UCSD-AML1 (cell line): Measurements from ENCODE around the gene GTF2A1.

Experiments used
- DNase-seq: peaks from one replicate; lab custom pipeline; 2025; ENCODE audit not compliant: unreplicated experiment; lab: John Stamatoyannopoulos, UW

GTF2A1 gene

DNA sequence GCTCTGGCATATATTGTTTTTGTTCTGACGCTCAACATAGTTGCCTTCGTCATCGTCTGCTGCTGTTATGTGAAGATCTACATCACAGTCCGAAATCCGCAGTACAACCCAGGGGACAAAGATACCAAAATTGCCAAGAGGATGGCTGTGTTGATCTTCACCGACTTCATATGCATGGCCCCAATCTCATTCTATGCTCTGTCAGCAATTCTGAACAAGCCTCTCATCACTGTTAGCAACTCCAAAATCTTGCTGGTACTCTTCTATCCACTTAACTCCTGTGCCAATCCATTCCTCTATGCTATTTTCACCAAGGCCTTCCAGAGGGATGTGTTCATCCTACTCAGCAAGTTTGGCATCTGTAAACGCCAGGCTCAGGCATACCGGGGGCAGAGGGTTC is 77.0 kb downstream of the GTF2A1 start:
- DNase-seq = no peak

DNA sequence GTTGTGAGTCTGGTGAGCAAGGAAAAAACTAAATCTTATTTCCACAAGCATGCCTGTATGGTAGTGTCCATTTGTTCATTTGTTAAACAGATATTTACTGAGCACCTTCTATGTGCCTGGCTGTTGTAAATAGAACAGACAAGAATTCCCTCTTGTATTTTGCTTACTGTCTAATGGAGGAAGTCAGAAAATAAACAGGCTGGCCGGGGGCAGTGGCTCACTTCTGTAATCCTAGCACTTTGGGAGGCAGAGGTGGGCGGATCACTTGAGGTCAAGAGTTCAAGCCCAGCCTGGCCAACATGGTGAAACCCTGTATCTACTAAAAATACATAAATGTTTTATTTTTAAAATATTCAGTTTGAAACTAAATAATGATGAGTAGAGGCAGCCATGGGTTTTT is 79.3 kb downstream of the GTF2A1 start:
- no peak for DNase-seq

DNA sequence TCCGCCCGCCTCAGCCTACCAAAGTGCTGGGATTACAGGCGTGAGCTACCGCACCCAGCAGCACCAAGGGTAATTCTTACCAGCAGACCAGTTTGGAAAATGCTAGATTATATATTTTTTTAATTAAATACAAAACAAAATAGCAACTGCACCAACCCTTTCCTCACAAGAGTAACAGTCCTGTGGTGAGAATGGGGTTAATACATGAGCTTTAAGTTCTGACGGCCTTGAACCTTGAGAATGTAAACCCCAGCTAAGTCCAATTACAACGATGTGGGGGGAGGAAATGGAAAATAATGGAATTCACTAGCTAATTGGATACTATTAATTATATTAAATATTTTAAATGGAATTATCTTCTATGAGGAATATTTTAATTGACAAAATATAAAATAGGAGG is 82.3 kb downstream of the GTF2A1 start:
- no peak for DNase-seq

GRCh38 chr14:81137316-81137715 is 83.4 kb downstream of the GTF2A1 start:
- DNase-seq = no peak

GRCh38 chr14:81133400-81133799 is 87.4 kb downstream of the GTF2A1 start:
- DNase-seq = no peak

- DNase-seq = no peak
Observed at GRCh38 chr14:81132468-81132867, 88.3 kb downstream of the GTF2A1 start.

DNA sequence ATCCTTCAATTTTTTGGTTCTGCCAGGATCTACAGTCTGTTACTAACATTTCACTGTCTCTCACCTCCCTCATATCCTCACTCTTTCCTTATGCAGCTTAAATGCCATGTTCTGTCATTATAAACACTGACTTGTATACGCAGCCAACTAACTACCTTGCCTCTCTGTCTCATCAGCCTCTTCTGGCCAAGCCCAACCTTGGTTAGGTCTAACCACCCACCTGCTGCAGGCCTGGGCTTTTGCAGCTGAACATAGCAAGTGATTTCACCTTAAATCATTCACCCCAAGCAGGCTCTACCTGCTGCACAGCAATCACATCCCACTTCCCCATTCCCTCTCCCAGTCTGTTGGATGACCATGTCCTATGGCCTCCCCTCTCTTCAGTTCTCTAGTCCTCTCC is 91.5 kb downstream of the GTF2A1 start:
- DNase-seq = no peak

DNA sequence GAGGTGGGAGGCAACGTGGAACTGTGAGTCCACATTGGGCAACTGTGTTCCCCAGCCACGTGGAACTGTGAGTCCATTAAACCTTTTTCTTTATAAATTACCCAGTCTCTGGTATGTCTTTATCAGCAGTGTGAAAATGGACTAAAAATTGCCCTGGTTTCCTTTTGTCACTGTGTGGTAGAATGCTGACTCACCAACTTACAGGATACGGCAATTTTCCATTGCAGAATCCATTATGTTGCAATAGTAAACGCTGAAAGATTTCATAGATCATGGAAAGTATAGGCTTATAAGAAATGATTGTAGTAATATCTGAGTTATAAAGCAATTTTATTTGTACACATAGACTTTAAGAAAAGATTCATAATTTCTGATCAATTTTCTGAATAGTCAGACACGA is 93.0 kb downstream of the GTF2A1 start:
- peak; percentile 26 for DNase-seq

GRCh38 chr14:81125536-81125935 is 95.2 kb downstream of the GTF2A1 start:
- no peak for DNase-seq
